ENCODE measurements around the gene FYB1.

DNA sequence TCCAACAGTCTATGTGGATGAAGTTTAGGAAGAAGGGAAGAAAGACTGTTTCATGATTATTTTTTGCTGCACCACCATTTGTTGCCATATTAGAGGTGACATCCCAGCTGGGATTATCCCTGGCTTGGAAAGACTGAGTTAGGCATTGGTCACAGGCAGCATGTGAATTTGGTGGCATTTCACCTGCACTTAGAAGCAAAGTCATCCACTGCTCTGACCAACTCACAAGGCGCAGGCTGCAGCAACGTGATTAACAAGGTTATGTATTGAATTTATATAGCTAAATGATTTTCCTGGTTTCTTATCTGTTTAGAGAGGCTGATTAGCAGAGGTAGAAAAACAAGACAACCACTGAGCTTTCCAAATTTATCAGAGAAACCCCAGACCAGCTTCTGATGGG, 2.7 kb downstream of the FYB1 start:
- TF ChIP-seq, protein P1, sequence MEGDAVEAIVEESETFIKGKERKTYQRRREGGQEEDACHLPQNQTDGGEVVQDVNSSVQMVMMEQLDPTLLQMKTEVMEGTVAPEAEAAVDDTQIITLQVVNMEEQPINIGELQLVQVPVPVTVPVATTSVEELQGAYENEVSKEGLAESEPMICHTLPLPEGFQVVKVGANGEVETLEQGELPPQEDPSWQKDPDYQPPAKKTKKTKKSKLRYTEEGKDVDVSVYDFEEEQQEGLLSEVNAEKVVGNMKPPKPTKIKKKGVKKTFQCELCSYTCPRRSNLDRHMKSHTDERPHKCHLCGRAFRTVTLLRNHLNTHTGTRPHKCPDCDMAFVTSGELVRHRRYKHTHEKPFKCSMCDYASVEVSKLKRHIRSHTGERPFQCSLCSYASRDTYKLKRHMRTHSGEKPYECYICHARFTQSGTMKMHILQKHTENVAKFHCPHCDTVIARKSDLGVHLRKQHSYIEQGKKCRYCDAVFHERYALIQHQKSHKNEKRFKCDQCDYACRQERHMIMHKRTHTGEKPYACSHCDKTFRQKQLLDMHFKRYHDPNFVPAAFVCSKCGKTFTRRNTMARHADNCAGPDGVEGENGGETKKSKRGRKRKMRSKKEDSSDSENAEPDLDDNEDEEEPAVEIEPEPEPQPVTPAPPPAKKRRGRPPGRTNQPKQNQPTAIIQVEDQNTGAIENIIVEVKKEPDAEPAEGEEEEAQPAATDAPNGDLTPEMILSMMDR (conservative IDR thresholded peaks at IDR 0.05; ENCODE audit: low read depth in 2 of 2) = no peak
- TF ChIP-seq EZH2 (IDR thresholded peaks at IDR 0.05; ENCODE audit: low read depth, unreplicated experiment) (no peak), STAT1 (IDR thresholded peaks at IDR 0.05; ENCODE audit: unreplicated experiment) (no peak), POLR2AphosphoS5 (IDR thresholded peaks at IDR 0.05; ENCODE audit: low read depth) (no peak), CREB1 (CRISPR knock-in tag; IDR thresholded peaks at IDR 0.05; ENCODE audit: low read depth) (no peak)
- TF ChIP-seq, protein P2, sequence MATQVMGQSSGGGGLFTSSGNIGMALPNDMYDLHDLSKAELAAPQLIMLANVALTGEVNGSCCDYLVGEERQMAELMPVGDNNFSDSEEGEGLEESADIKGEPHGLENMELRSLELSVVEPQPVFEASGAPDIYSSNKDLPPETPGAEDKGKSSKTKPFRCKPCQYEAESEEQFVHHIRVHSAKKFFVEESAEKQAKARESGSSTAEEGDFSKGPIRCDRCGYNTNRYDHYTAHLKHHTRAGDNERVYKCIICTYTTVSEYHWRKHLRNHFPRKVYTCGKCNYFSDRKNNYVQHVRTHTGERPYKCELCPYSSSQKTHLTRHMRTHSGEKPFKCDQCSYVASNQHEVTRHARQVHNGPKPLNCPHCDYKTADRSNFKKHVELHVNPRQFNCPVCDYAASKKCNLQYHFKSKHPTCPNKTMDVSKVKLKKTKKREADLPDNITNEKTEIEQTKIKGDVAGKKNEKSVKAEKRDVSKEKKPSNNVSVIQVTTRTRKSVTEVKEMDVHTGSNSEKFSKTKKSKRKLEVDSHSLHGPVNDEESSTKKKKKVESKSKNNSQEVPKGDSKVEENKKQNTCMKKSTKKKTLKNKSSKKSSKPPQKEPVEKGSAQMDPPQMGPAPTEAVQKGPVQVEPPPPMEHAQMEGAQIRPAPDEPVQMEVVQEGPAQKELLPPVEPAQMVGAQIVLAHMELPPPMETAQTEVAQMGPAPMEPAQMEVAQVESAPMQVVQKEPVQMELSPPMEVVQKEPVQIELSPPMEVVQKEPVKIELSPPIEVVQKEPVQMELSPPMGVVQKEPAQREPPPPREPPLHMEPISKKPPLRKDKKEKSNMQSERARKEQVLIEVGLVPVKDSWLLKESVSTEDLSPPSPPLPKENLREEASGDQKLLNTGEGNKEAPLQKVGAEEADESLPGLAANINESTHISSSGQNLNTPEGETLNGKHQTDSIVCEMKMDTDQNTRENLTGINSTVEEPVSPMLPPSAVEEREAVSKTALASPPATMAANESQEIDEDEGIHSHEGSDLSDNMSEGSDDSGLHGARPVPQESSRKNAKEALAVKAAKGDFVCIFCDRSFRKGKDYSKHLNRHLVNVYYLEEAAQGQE (IDR thresholded peaks at IDR 0.05; ENCODE audit: unreplicated experiment) = no peak

Data from GM23338 (cell line).